VCaP (cell line): ENCODE data around the gene EDC3.

Experiments used
- H3K27ac ChIP-seq: fragments of 450-650 bp; 2 replicates; pipeline ENCODE4 v1.5.1; 2017
- CTCF ChIP-seq: fragments of 450-650 bp; conservative IDR thresholded peaks from 2 replicates; pipeline ENCODE4 v1.5.1; 2017; ENCODE audit warnings: mild to moderate bottlenecking, moderate library complexity

EDC3 gene

DNA sequence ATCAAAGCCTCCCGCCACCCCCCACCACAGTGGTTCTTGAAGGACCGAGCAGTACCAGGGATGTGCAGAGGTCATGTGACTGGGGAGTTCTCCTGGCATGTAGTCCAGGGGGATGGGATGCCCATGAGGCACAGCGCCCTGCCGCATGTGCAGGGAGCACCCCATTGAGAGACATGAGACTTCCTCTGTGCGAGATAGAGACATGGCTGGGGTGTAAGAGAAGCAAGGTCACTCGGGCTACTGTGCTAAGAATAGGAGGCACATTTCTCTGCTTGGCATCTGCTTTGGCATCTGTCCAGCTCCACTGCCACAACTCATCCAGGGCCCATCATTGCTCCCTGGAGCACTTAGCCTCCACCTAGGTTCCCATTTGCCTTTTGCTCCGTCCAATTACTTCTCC lies 31.9 kb upstream of the EDC3 start:
- no peak overlapping the region for H3K27ac ChIP-seq
- TF ChIP-seq CTCF, result no peak

GRCh38 chr15:74726774-74727164 lies 30.9 kb upstream of the EDC3 start:
- peak overlapping the region; percentile 70 for H3K27ac ChIP-seq
- no peak for TF ChIP-seq CTCF

DNA sequence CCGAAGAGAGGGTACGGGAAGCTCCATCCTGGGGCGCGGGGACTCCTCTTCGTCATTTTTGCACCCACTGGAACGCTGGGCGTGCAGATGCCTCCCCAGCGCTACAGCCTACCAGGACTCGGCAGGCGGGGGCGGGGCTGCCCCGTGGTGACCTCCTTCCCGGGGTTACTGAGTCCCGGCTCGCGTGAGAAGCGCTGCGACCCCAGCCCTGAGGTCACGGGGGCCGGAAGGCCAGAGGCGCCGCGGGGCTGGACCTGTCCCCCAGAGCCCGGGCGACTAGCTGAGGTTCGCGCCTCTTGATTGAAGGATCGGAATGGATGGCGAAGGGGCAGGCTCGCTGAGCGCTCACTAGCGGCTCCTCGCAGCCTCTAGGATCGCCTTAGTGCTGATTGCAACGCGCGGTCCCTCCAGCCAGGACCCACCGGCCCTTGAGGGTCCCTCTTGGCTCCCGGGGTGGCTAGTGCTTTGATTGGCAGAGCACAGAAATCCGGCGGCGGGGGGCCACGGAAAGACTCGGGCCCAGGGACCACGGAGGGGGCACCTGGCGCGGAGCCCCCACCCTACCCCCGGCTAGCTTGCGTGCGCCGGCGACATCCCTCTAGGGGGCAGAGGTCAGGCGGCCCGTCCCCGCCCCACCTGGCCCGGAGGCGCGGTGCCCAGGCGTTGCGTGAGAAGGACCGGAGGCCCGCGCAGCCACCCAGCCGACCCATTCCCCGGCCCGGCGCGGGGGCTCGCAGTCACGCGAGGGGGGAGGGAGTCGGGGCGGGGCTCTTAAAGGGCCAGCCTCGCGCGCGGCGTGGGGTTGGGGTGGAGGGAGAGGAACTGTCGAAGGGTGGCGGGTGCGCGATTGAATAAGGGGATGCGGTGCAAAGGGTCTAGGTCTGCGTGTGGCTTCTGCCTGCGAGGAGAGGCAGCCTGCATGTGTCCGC lies 30.3 kb upstream of the EDC3 start:
- TF ChIP-seq CTCF, result peak; percentile 28
- peak overlapping the region; percentile 70 for H3K27ac ChIP-seq

DNA sequence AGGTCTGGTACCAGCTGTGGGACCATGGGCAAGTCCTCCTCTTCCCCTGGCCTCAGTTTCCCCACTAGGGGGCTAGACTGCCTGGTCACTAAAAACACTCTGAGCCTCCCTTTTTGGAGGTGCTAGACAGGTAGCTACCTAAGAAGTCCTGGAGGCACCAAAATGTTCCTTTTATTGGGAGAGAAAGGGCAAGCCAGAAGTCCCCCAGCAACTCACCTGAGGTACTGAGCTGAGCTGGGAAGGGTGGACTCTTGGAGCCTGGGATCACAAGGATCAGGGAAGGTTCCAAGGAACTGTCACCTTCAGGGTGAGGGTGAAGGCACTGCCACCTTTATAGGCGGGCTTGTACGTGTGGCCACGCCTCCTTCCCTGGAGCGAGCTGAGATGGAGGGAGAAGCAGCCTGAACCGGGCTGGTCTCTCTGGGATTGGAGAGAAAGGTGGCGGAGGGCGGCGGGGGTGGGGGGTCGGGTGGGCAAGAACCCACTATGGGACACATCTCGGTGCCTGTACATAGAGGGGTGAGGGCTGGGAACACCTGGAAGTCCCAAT lies 29.5 kb upstream of the EDC3 start, which contains the start of gene CYP1A1:
Gene CYP1A1, minus strand, starts transcription at position 304 of the 550 bp plus-strand sequence. CDS start 2,431 bp downstream, outside the sequence.
- peak within 1 kb of the TSS; percentile 70 for H3K27ac ChIP-seq
- TF ChIP-seq CTCF, result no peak

GRCh38 chr15:74724570-74725224 lies 28.9 kb upstream of the EDC3 start:
- TF ChIP-seq CTCF, result no peak
- peak overlapping the region; percentile 70; the same call in 1 of the 2 replicates for H3K27ac ChIP-seq

DNA sequence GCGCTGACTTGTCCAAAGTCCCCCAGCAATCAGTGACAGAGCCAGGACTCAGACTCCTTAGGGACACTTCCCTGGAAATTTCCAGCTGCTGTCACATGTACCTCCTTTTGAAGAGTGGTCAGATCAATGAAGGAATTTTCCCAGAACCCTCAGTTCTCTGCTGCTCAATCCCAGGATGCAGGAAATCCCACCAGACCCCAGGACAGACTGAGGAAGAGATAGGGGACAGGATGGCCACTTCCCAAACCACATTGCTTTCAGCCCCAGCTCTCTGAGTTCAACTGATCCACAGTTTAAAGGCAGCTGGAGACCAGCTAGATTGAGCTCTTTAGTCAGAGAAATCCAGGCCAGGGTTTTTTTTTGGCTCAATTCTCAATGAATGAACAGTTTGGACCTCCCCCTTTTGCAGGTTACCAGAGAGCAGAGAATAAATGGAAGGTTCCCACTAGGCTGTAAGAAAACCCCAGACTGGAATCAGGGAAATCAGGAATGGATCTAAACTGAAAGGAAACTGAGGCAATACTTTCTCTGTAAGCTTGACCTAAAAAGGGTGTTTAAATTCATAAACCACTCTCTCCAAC lies 28.0 kb upstream of the EDC3 start:
- no peak overlapping the region for H3K27ac ChIP-seq
- no peak for TF ChIP-seq CTCF

- H3K27ac ChIP-seq, result no peak overlapping the region
- no peak for TF ChIP-seq CTCF
These were observed 27.4 kb upstream of the EDC3 start for GRCh38 chr15:74723187-74723586.
